ENCODE results near the gene CBR4.

The CBR4 gene

DNA sequence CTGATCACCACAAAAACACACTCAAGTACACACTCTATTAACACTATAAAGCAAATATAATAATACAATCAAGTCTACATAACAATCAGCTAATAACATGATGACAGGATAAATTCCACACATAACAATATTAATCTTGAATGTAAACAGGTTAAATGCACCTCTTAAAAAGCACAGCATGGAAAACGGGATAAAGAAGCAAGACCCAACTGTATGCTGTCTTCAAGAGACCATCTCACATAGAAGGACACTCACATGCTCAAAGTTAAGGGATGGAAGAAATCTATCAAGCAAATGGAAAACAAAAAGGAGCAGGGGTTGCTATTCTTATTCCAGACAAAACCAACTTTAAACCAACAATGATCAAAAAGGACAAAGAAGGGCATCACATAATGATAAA is 28.1 kb downstream of the CBR4 start:
- Histone ChIP-seq H3K9ac (no peak overlapping the region), H3K27ac (no peak overlapping the region), H3K9me3 (ENCODE audit: control insufficient read depth, low read length) (no peaks in the 10 kb centered on the region), H3K4me3 (ENCODE audit: low read depth, low read length) (no peak overlapping the region), H2AFZ (no peak overlapping the region), H3K79me2 (no peaks in the 10 kb centered on the region), H3K27me3 (ENCODE audit: control insufficient read depth, insufficient read depth, low read length) (no peaks in the 10 kb centered on the region), H3K36me3 (ENCODE audit: control insufficient read depth, insufficient read depth, low read length) (no peaks in the 10 kb centered on the region), H3K4me1 (no peaks in the 10 kb centered on the region), H3K4me2 (ENCODE audit: low read length) (no peak overlapping the region)
- no peak for TF ChIP-seq CTCF (IDR thresholded peaks at IDR 0.05)

DNA sequence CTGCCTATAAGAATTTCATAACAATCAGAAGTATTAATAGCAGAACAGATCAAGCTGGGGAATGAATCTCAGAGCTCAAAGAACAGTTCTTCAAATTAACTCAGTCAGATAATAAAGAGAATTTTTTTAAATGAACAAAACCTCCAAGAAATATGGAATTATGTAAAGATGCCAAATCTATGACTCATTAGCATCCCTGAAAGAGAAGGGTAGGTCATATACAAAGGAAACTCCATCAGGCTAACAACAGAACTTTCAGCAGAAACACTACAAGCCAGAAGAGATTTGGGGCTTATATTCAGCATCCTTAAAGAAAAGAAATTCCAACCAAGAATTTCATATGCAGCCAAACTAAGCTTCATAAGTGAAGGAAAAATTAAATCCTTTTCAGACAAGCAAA is 28.6 kb downstream of the CBR4 start:
- H3K27me3 ChIP-seq (ENCODE audit: control insufficient read depth, insufficient read depth, low read length) = no peaks in the 10 kb centered on the region
- no peaks in the 10 kb centered on the region for H3K36me3 ChIP-seq (ENCODE audit: control insufficient read depth, insufficient read depth, low read length)
- no peaks in the 10 kb centered on the region for H3K79me2 ChIP-seq
- no peaks in the 10 kb centered on the region for H3K9me3 ChIP-seq (ENCODE audit: control insufficient read depth, low read length)
- H3K4me1 ChIP-seq = no peaks in the 10 kb centered on the region
- no peak overlapping the region for H3K27ac ChIP-seq
- H3K4me3 ChIP-seq (ENCODE audit: low read depth, low read length) = no peak overlapping the region
- H3K4me2 ChIP-seq (ENCODE audit: low read length) = no peak overlapping the region
- TF ChIP-seq CTCF (IDR thresholded peaks at IDR 0.05) = no peak
- no peak overlapping the region for H3K9ac ChIP-seq
- no peak overlapping the region for H2AFZ ChIP-seq

- Histone ChIP-seq H3K36me3 (ENCODE audit: control insufficient read depth, insufficient read depth, low read length) (no peaks in the 10 kb centered on the region), H3K27me3 (ENCODE audit: control insufficient read depth, insufficient read depth, low read length) (no peaks in the 10 kb centered on the region), H3K4me3 (ENCODE audit: low read depth, low read length) (no peak overlapping the region)
These were observed 30.7 kb downstream of the CBR4 start for GRCh38 chr4:168979338-168979737.

DNA sequence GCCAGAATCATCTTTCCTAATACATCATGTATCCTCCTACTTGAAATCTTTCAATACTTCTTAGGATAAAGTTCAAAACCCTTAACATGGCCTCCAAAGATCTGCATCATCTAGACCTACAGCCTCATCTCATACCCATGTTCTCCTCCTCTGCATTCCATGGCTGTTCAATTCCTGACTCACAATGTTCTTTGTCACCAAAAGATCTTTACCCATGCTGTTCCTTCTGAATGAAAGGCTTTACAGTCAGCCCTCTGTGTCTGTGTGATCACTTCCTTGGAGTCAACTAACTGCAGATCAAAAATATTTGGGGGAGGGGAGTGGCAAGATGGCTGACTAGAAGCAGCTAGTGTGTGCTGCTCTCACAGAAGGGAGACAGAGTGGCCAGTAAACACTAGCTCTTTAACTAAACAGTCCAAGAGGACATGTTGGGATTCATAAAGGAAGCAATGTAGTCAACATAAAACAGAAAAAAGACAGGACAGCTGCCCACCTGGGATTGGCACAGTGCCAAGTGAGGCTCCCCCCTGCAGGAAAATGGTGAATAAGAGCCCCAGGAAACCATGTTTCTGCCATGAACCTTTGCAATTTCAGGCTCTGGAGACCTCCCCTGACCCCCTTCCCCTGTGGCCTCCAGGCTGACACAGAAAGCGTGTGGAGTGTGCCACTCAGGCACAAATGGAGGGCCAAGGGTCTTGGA is 31.9 kb downstream of the CBR4 start:
- H3K4me3 ChIP-seq (ENCODE audit: low read depth, low read length) = no peak overlapping the region
- no peaks in the 10 kb centered on the region for H3K79me2 ChIP-seq
- H3K4me2 ChIP-seq (ENCODE audit: low read length) = no peak overlapping the region
- H3K9ac ChIP-seq = no peak overlapping the region
- TF ChIP-seq CTCF (IDR thresholded peaks at IDR 0.05) = no peak
- no peak overlapping the region for H3K27ac ChIP-seq
- no peaks in the 10 kb centered on the region for H3K27me3 ChIP-seq (ENCODE audit: control insufficient read depth, insufficient read depth, low read length)
- H3K36me3 ChIP-seq (ENCODE audit: control insufficient read depth, insufficient read depth, low read length) = no peaks in the 10 kb centered on the region
- H2AFZ ChIP-seq = no peak overlapping the region
- no peaks in the 10 kb centered on the region for H3K9me3 ChIP-seq (ENCODE audit: control insufficient read depth, low read length)
- no peaks in the 10 kb centered on the region for H3K4me1 ChIP-seq

More at GRCh38 chr4:168979338-168979737, 30.7 kb downstream of the CBR4 start:
- no peak for TF ChIP-seq CTCF (IDR thresholded peaks at IDR 0.05)
- Histone ChIP-seq H3K9ac (no peak overlapping the region), H3K4me1 (no peaks in the 10 kb centered on the region), H2AFZ (no peak overlapping the region), H3K4me2 (ENCODE audit: low read length) (no peak overlapping the region), H3K79me2 (no peaks in the 10 kb centered on the region), H3K9me3 (ENCODE audit: control insufficient read depth, low read length) (no peaks in the 10 kb centered on the region), H3K27ac (no peak overlapping the region)

- H3K27me3 ChIP-seq (ENCODE audit: control insufficient read depth, insufficient read depth, low read length) = no peaks in the 10 kb centered on the region
- TF ChIP-seq CTCF (IDR thresholded peaks at IDR 0.05) = no peak
- no peak overlapping the region for H3K9ac ChIP-seq
- no peaks in the 10 kb centered on the region for H3K79me2 ChIP-seq
- no peak overlapping the region for H3K4me3 ChIP-seq (ENCODE audit: low read depth, low read length)
- no peak overlapping the region for H2AFZ ChIP-seq
- no peak overlapping the region for H3K27ac ChIP-seq
- H3K9me3 ChIP-seq (ENCODE audit: control insufficient read depth, low read length) = no peaks in the 10 kb centered on the region
- H3K36me3 ChIP-seq (ENCODE audit: control insufficient read depth, insufficient read depth, low read length) = no peaks in the 10 kb centered on the region
- no peaks in the 10 kb centered on the region for H3K4me1 ChIP-seq
- H3K4me2 ChIP-seq (ENCODE audit: low read length) = no peak overlapping the region
These were observed 37.5 kb downstream of the CBR4 start for GRCh38 chr4:168972596-168972995.
